CD4-positive, alpha-beta T cell treated with Interferon gamma for 1 hour (primary cell): Measurements from ENCODE around the gene SOX5.

Experiments
- DNase-seq: peaks from one replicate; pipeline ENCODE4 v3.0.0-alpha.2; 2020

The SOX5 gene

GRCh38 chr12:23949348-23950209 lies at the start of gene SOX5:
Gene SOX5 (minus strand): TSS chr12:23949670. CDS start chr12:23949601, 69 bp downstream.
- no peak for DNase-seq

DNA sequence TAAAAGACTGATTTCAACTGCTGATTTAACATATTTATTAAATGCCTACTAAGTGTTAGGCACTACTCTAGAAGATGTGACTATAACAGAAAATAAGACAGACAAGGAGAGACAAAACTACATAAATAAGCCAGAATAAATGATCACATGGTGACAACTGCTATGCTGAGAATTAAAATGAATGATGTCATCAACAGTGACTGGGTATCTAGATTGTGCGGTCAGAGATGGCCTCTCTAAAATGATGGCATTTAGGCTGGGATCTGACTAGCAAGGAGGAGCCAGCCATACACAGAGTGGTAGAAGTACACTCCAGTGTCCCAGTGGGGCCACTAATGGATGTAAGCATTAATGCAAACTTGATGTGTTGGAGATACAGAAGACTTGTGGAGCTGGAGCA lies 37.6 kb upstream of the SOX5 start:
- no peak for DNase-seq

GRCh38 chr12:23980826-23981225 lies 31.4 kb upstream of the SOX5 start:
- no peak for DNase-seq

DNA sequence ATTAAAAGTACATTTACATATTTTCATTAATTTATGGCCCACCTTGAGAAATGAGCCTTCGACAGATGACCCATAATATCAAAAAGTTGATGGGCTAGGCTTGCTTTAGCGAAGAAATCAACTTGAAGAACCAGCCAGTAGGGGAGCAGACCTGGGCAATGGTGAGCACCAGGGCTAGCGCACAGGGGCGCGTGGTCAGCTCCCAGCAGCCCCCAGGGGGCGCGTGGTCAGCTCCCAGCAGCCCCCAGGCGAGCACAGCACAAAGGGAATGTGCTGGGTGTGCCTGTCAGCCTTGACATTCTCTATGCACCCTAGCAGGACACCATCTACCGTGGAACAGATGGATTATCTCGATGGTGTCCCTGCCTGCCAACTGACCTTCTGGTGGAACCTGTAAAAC lies 15.3 kb upstream of the SOX5 start:
- no peak for DNase-seq

DNA sequence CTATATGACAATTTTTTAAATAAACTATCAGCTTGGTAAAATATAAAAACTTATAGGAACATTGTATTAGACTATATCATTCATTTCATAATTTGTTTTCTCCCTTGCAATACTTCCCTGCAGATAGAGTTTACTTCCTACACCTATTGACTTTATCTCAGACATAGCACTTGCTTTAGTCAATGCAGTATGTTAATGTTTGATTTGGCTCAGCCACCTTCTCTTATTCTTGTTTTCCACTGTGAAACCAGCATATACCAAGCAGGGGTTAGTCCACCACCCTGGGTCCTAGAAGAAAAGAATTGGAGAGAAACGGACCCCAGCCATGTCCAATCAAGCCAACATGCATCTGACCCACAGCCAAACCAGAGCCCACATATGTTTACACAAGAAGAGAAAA lies 10.4 kb upstream of the SOX5 start:
- no peak for DNase-seq

- DNase-seq = no peak
Observed at GRCh38 chr12:23954332-23954731, 4.9 kb upstream of the SOX5 start.

GRCh38 chr12:23952071-23952470 lies 2.6 kb upstream of the SOX5 start:
- DNase-seq = no peak

- no peak for DNase-seq
Observed at GRCh38 chr12:23950775-23951451, 1.4 kb upstream of the SOX5 start.

- DNase-seq = no peak
Observed at GRCh38 chr12:23950210-23950774, 822 bp upstream of the SOX5 start.

DNA sequence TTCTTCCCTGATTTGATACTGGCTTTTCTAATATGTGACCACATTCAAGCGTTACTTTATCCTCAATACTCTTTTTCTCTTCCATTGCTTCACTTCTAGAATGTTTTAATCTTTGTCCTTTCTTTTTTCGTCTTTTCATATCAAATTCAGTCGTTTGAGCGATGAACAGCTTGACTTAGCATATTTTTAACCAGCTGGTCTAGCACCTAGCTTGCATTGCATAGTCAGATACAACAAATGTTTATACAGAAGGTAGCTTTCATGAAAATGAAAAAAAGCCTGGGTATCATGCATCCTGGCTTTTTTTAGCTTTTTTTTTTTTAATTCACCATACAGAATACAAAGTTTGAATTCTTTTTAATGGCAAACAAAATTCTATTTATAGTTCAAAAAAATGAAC lies 1.2 kb downstream of the SOX5 start:
- DNase-seq = no peak

DNA sequence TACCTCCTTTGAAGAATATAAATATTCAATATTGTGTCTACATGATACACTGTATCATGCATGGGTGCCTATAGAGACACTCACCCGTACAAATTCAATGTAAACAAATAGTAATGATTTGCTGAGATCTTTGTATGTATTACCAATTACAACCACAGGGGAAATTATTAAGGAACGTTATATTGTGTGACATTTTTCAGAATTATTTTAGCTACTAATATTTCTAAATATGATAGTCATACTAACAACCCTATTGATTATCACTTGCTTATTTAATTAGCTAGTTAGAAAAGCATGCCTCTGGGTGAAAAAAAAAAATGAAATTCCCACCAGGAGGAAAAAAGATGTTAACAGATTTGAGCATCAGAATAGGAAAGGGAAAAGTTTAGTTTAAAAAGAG lies 2.1 kb downstream of the SOX5 start:
- DNase-seq = no peak

GRCh38 chr12:23945249-23945648 lies 4.2 kb downstream of the SOX5 start:
- no peak for DNase-seq

GRCh38 chr12:23944067-23944466 lies 5.4 kb downstream of the SOX5 start:
- no peak for DNase-seq

DNA sequence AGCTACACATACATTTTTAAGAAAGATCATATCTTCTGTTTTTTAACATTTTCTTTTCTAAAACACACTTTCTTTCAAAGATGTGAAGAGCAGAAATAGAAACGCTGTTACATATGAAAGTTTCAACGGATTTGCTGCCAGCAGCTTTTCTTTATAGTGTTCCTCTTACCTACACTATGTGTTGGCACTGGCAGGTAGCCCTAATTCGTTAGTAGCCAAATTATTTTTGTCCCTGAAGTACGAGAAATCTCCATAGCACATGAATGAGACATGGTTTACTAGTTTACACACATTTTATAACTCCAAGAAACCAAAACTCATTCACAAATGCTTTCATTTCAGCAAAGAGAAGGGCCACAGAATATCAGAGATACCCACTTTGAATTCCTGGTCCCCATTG lies 6.6 kb downstream of the SOX5 start:
- DNase-seq = no peak

- DNase-seq = no peak
Observed at GRCh38 chr12:23941780-23942179, 7.7 kb downstream of the SOX5 start.

- no peak for DNase-seq
Observed at GRCh38 chr12:23938422-23938821, 11.0 kb downstream of the SOX5 start.

DNA sequence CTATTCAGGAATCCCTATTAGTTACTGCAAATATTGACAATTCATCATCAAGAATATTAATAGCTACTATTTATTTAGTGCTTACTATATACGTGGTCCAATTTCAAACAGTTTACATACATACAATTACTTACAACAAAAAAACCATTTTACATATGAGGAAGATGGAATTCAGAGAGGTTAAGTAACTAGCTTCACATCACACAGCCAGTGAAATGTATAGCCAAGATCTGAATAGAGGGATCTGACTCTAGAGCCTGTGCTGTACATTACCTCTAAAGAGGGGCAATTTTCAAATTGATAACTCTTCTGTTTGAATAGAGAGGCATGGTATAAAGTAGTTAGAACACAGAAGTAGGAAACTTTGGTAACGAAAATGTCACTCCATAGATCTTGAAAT lies 18.3 kb downstream of the SOX5 start:
- no peak for DNase-seq

- no peak for DNase-seq
Observed at GRCh38 chr12:23930599-23930998, 18.9 kb downstream of the SOX5 start.

DNA sequence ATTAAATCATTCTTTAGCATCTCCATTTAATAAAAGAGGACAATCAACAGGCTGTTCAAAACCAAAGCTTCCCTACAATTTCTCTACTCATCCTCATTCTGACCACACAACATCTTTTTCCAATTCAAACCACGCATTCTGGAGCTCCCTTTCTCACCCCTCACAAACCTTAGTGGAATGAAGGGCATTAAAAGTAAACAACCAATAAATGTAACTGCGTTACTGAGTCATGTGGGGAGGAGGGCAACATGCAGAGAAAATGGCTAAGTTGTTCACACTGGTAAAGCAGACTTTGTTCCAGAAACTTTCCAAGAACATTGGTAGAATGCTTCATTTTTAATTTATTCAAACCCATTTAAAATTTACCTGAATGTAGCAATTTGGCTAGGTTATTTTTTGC lies 19.6 kb downstream of the SOX5 start:
- no peak for DNase-seq

DNA sequence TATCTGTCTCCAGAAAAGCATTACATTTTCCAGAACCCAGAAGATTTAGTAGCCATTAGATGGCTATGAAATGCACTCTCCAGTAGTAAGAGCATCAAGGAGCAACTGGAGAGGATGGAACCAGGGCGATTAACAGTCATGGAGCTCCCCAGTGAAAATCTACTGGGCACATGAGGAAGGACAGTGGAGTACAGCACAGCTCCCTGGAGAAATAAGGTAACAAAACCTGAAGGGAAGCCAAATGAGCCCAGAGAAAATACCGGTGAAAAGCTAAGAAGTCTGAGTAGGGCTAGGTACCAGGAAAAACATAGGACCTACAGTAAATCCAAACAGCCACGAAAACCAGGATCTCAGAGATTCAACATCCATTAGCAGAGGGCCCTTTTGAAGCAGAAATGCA lies 21.6 kb downstream of the SOX5 start:
- DNase-seq = no peak

- no peak for DNase-seq
Observed at GRCh38 chr12:23921099-23921856, 28.2 kb downstream of the SOX5 start.

DNA sequence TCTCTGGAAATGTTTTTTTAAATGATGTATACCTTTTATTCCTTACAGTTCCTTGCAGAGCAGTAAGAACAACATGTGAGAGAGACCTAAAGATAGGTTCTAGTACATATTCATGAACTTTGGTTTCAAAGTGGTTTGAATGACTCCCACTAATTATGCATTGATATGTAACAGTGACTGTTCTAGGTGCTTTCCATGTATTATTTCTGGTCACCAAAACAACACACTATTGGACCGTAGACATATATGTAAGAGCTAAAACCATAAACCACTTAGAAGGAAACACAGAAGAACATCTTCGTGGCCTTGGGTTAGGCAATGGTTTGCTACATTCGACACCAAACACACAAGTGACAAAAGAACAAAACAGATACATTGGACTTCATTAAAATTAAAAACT lies 37.9 kb downstream of the SOX5 start:
- no peak for DNase-seq

GRCh38 chr12:23909551-23909950 lies 39.9 kb downstream of the SOX5 start:
- no peak for DNase-seq
